Kidney glomerular epithelial cell (primary cell): Measurements from ENCODE around the gene RRN3.
"Not testable (repeated sequence)": the region's sequence is repeated elsewhere in the genome, so short reads cannot be mapped to it uniquely, and the experiment has no call there.

Experiments used
- DNase-seq: peaks from one replicate; lab custom pipeline; 2025; lab: John Stamatoyannopoulos, UW

The RRN3 gene

DNA sequence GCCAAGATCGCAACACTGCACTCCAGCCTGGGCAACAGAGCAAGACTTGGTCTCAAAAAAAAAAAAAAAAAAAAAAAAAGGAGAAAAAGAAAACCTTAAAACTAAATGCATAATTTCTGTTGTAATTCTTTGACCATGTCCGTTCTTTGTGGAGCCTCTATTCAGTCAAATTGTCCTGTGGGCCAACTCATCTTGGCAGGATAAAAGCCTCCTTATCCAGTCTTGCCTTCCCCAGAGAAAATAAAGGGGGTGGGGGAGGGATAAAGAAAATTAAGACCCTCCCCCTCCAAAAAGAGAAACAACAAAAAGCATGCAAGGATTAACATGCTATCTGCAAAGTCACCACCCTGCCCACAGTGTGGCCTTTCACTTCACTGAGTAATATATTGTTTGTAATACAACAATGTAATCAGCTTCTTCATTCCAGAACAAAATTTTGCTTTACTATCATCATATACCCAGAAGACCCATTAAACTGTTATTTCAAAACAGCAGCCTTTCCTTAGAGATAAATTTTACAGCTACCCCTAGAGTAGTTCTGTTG, 5.4 kb upstream of the RRN3 start:
- not testable (repeated sequence) for DNase-seq

DNA sequence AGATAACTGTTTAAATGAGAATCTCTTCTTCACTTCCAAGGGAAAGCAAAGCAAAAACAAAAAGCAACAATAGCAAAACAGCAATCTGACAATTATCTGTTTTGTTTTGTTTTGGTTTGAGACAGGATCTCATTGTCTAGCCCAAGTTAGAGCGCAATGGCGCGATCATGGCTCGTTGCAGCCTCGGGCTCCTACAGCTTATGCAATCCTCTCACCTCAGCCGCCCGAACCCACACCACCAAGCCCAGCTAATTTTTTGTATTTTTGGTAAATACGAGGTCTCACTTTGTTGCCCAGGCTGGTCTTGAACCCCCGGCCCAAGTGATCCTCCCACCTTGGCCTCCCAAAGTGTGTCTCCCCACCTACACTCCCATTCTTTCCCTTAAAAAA, 2.5 kb upstream of the RRN3 start:
- not testable (repeated sequence) for DNase-seq

DNA sequence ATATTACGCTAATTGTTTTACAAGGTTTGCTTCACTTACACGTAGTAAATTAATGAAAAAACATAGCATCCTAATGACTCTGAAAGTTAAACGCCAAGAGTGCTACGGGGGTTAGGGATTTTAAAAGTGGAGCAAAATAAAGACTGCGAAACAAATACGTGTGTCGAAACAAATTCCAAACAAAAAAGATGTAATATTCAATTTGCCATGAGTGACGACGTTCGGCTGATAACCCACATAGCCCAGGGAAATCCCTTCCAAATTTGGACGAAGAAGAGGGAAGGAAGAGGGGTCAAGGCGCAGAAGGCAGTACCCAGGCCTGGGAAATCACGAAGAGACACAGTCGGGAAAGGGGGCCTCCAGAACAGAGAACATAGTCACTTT, 509 bp downstream of the RRN3 start:
- DNase-seq = not testable (repeated sequence)

DNA sequence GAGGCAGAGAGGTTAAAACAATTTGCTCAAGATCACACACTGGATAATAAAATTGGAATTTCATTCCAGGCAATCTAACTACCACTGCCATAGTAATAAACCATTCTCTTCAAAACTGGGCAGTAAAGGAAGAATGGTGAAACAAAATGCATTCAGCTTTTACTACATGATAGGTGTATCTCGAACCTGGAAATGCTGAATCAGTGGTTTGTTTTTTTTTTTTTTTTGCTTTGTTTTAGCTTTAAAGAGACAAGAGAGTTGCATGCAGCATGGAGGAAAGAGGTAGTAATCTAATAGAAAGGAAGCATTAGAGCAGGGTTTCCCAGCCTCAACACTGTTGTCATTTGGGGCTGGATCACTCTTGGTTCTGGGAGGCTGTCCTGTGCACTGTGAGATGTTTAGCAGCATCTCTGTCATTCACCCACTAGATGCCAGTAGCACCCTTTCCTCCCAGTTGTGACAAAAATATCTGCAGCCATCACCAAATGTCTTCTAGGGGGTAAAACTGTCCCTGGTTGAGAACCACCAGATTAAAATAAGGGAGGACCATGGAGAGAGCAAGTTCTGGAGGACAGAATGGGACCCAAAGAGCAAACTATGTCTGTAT, 3.3 kb downstream of the RRN3 start:
- not testable (repeated sequence) for DNase-seq

DNA sequence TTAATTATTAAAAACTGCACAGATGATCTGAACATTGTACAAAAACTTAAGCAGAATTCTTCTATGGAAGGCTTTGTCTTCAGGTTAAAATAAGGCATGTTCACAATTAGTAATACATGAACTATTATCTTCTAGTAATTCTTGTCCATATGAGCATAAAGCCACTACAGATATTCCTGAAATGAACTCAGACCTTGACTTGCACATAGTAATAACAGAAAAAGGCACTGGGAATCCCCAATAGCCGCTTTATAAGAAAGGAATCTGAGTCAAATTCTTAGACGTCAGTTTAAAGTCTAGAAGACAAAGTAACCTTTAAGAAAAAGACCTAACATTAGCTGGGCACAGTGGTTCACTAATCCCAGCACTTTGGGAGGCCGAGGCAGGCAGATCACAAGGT, 11.3 kb downstream of the RRN3 start:
- DNase-seq = not testable (repeated sequence)

DNA sequence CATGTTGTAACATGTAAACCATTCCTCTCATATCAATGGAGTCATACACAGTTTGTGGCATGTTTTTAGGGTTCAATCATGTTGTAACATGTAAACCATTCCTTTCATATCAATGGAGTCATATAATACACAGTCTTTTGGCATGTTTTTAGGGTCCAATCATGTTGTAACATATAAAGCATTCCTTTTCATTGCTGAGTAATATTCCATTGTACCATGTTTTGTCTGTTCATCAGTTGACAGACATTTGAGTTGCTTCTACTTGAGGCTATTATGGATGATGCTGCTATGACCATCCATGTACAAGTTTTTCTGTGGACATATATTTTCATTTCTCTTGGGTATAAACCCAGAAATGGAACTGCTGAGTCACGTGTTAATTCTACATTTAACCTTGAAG, 13.2 kb downstream of the RRN3 start:
- not testable (repeated sequence) for DNase-seq

DNA sequence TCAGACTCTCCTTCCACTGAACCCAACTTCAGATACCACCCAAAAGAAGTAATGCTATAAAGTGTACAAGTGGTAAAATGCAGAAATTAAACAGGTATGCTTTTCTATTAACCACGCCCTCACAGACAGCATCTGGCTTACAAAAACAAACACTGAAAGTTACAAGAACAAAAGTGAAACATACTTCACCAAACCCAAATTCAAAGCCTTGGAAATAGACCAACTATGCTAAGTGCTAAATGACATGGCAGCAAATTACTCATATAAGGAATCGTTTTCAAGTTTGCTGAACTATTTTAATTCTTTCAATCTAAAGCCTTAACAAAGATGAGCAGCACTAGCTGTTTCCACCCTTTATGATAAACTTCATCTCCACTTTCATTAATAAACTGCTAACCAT, 17.9 kb downstream of the RRN3 start:
- DNase-seq = not testable (repeated sequence)

DNA sequence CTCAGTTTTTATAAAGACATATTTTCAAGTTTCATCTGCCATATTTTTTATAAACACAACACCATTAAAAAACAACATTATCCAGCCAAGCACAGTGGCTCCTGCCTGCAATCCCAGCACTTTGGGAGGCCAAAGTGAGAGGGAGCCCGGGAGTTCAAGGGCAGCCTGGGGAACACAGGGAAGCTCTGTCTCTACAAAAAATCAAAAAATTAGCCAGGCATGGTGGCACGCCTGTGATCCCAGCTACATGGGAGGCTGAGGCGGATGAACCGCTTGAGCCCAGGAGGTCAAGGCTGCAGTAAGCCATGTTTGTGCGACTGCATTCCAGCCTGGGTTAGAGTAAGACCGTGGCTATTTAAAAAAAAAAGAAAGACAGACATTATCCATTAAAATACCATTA, 21.0 kb downstream of the RRN3 start:
- no peak for DNase-seq

DNA sequence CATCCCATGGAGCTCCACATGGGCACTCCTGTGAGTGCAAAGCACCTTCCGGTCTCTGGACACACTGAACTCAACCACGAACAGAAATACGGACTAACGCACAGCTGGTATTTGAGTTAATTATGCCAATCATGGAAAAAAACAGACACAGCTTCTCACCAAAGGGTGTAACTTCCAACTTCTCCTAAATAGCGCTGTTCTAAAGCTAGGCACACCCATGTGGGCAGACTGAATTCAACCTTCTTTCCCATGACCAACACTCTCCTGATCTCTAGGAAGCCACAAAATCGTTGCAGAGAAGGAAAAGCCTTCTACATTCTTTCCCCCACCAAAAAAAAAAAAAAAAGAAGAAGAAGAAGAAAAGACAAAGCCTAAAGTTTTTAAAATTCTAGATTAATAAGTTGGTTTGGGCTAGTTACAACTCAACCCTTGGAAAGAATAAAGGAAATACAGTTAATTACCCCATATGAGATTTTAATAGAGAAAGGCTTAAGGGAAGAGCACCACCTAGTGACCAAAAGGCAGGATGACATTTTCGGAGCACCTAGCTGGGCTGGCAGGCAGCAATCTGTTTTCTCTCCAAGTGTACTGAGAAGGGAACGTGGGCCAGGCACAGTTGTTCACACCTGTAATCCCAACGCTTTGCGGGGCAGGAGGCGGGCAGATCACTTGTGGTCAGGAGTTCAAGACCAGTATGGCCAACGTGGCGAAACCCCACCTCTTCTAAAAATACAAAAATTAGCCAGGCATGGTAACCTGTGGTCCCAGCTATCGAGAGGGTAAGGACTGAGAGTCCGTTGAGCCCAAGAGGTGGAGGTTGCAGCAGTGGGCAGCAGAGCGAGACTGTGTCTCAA, 21.9 kb downstream of the RRN3 start:
- not testable (repeated sequence) for DNase-seq

DNA sequence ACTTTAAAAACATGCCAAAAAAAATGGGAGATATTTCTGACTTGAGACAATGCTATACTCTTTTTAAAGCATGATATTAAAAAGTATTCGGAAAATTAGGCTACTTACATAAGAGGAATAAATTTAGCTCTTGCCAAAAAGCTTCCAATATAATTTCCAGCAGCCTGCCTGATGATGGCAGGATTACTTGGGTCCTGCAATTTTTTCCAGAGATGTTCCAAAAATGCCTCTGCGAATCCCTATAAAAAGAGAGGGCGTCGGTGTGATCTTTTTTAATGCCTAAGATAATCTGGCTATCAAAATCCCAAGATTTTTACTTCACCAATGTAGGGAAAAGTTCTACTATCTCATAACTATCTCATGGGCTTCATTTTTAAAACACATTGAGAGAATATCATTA, 23.1 kb downstream of the RRN3 start:
- DNase-seq = not testable (repeated sequence)

DNA sequence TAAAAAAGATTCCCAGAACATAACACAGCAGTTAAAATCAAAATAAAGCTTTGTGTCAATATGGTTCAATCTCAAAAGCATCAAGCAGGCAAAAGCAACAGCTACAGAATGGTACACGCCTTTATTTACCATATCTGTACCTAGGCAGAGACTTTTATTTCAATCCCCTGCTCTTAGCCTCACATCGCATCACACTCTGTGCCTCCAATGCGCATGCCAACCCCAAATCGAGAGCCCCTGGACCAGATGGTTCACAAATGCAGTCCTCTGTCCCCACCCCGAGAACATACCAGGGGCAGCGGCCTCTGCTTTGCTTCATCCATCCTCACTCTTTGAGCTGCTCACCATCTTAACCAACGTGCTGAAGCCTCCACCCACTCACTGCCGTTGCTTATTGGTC, 27.4 kb downstream of the RRN3 start:
- not testable (repeated sequence) for DNase-seq

DNA sequence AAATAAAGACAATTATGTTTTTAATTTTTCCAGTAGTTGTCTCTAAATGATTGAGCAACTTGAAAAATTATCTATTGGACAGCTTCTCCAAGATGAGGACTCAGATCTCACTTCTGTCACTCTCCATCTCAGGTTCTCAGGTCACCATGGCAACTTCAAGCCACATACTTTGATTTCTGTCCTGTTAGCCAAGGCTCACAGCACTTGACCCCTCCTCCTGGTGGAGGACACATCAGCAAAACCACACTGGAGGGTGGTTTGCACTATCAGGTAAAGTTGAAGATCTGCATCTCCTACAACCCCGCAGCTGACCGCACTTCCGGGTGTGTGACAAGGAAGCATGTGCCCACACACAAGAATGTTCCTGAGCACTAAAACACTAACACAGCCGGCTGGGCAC, 28.1 kb downstream of the RRN3 start:
- not testable (repeated sequence) for DNase-seq

DNA sequence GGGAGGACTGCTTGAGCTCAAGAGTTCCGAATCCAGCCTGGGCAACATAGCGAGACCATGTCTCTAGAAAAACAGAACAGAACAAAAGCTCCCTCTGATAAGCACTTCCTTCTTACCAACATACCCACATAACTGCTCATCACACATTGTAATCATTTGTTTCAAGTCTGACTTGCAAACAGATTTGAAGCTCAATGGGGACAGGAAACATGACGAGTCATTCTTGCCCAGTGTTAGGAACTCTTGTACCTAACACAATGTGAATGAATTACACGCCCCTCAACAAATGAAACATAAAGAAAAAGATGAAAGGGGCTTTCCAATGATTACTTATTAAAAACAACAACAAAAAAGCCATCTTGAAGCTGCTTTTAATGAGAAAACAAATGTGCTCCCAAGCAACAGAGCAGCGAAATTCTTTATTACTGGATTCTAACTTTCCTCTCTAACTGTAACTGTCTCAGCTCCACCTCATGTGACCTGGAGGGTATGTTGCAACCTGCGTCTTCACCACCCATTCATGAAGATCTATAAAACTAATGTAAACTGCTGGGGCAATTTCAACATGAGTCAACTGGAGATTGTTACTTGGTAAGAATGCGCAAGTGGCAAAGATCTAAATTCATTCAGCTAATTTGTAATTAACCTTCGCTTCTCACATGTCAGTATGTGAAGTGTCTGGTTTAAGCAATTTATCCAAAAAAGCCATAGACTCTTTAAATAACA, 31.8 kb downstream of the RRN3 start:
- DNase-seq = not testable (repeated sequence)

DNA sequence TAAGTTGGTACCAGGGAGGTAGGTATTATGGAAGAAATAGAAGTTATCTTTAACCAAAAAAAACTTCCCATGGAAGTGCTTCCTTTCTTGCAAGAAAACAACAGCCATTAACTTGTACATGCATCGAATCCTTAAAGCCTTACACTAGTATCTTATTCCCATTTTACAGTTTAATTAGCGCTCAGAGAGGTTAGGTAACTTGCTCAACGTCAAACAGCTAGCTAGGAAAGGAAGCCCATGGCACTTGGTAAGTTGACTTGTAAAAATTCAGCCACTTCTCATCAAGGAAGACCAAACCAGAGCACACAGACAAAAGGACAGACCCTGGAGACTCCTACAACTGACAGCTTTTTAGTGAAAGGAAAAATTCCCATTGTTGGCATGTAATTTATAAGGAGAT, 34.7 kb downstream of the RRN3 start:
- DNase-seq = no peak

DNA sequence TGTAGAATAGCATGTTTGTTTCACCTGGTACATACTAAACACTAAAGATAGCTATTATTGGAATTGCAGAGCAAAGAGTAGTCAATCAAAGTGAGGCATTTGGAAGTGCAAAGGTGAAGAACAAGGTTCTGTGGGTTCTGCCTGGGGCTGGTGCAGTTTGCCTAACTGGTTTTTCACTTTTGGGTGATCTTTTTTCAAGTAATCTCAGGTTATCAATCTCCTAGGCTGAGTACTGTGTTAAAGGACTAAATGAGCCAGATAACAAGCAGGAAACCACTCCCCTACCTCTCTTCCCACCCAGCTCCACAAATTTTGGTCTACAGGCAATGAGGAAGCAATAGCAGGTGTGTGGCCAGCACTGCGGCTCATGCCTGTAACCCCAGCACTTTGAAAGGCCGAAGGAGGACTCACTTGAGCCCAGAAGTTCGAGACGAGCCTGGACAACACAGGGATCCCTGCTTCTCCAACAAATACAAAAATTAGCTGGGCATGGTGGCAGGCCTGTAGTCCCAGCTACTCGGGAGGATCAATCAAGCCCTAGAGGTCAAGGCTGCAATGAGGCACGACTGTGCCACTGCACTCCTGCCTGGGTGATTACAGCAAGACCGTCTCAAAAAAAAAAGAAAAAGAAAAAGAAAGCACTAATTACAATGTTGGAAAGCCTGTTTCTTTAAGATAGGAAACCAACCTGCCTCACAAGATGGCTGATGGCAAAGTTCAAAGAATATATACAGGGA, 36.2 kb downstream of the RRN3 start:
- no peak for DNase-seq

DNA sequence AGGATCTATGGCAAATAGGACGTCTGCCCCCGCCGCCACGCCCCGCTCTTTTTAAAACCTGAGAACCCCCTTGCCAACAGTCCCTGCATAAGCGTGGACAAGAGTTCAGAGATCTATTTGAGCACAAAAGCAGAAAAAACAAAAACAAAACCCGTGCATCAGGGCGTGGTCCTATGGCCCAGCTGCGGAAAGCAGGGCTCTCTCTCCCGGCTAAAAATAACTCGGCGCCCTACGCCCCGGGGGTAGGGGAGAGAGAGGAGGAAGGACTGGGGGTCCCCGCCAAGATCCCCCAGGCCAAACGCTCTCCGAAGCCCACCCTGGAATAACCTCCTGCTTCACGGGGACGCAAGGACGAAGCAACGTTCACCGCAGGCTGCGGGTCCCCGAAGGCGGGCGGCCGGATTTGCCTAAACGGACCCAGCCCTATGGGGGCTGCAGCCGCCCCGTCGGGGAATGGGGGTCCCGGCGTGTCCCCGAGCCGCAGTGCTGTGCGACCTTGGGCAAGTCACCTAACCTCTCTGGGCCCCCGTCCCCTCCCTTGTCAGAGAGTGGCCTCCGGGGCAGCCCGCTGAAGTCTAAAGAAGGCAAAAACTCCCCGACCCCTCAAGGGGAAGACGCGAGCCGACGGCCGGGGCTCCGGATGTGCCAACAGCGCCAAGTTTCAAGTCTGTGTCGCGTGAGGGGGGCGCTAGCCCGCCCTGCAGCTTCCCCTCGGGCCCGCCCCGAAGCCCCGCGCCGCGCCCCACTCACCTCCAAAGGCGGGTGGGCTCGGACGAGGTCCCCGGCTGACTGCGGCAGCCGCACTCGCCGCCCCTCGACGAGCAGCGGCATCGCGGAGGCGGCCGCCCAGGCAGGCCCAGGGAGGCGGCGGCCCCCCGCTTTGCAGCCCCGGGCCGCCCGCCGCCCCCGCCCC, 38.7 kb downstream of the RRN3 start:
- no peak for DNase-seq

DNA sequence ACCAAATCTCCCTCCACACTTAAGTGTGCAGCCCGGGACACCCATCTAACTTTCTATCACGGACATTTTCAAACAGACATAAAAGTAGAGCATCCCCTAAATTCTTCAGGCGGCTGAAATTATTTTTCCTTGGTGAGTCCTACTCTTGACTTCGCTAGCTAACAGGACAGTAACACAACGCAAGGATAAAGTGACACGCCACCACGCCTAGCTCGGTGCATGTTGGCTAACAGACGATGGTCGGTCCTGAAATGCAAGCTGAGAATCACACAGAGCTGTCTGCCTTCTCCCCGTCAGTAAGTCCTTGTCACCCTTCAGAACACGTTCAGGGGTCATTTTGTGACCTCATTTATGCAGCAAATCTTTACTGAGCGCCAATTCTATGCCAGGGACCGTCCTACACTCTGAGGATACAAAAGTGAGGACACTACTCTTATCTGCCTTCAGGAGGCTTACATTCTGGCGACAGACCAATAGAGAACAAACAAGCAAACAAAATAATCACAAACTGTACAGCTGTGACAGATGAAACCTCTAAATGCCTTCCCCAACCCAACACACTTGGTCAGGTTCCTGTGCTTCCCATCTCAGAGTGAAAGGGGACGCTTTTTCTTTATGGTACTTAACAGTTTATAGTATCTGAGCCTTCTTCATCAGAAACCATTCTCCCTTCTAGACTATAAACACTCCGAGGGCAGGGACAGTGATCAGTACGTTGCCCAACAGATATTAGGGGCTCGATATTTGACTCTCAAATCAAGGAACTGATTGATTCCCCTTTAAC, 39.5 kb downstream of the RRN3 start:
- DNase-seq = no peak

DNA sequence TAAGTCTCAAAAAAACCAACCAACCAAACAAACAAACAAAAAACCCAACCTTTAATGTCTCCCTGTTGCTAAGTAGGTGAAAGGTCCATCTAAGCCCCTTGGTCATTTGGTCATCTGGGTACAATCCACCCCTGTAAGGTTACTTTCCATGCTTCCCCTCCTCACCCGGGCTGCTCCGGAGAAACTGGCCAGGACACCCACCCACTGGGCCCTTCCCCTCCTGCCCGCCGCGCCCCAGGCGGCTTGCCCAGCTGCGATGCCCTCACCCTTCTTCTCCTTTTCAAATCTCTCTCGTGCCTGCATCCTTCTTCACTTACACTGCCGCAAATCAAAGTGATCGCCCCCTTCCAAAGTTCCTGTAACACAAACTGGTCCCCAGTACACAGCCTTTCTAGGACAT, 40.2 kb downstream of the RRN3 start:
- DNase-seq = no peak

DNA sequence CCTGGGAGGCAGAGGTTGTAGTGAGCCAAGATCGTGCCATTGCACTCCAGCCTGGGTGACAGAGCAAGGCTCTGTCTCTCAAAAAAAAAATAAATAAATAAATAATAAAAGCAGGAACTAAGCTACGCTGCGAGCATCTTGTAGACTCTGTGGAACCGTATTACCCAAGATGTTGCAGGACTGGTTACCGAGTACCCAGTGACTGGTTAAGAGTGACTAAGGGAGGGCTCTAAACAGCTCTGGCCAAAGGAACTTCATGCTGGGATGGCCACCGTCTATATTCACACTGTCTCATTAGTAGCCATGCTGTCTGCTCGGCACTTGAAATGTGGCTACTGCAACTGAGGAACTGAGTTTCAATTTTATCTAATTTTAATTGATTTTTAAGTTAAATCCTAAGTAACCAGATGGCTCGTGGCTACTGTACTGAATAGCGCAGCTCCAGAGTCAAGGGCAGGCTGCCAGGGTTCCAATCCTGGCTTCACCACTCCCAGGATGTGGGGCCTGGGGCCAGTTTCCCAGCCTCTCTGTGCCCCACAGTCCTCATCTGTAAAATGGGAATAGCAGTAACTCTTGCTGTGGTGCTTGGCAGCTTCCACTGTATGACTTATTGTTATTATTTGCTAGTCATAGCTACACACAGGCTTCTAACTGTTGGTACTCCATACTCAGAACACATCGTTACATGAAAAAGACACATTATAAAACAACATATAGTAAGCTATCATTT, 41.2 kb downstream of the RRN3 start:
- no peak for DNase-seq
